ENCODE measurements around the gene TMEM132C. TPM values are rescaled to one million over a fixed set of nuclear protein-coding genes. Genes with fewer than 3 reads are reported as not detected.

Gene TMEM132C
- total RNA-seq, 1 experiment from 2014 or later, result not detected

Small RNA genes within 50 kb of the gene (microRNA-seq; reads per million reads assigned to microRNA genes)
- not detected for gene MIR3612 (ENCODE audit: borderline number of aligned reads)
- not detected for gene MIR4419B (ENCODE audit: borderline number of aligned reads)

All from WTC11 (cell line).